ENCODE measurements around the gene VSIG2. TPM values are rescaled to one million over a fixed set of nuclear protein-coding genes. Genes with fewer than 3 reads are reported as not detected.

Gene VSIG2
- total RNA-seq, 6 donors from 2014 or later: 32.5 to 55.3 (median 40.2) TPM

- H3K36me3 ChIP-seq: peaks cover 0 to 3% (median 0%) of the 10 kb centered on the region in 4 donors
- peak overlapping the region in 2 of 4 donors; percentile 80 to 84 for H3K27ac ChIP-seq
- H3K27me3 ChIP-seq: no peaks in the 10 kb centered on the region
- H3K4me3 ChIP-seq: peak overlapping the region in 2 of 4 donors; percentile 51 to 67
- H3K4me1 ChIP-seq: peaks cover 41 to 59% (median 53%) of the 10 kb centered on the region in 4 donors
- TF ChIP-seq POLR2AphosphoS5 (IDR thresholded peaks at IDR 0.05): no peak
- no peak for TF ChIP-seq POLR2A (IDR thresholded peaks at IDR 0.05)
- TF ChIP-seq EP300 (IDR thresholded peaks at IDR 0.05): no peak
- TF ChIP-seq, protein P1, sequence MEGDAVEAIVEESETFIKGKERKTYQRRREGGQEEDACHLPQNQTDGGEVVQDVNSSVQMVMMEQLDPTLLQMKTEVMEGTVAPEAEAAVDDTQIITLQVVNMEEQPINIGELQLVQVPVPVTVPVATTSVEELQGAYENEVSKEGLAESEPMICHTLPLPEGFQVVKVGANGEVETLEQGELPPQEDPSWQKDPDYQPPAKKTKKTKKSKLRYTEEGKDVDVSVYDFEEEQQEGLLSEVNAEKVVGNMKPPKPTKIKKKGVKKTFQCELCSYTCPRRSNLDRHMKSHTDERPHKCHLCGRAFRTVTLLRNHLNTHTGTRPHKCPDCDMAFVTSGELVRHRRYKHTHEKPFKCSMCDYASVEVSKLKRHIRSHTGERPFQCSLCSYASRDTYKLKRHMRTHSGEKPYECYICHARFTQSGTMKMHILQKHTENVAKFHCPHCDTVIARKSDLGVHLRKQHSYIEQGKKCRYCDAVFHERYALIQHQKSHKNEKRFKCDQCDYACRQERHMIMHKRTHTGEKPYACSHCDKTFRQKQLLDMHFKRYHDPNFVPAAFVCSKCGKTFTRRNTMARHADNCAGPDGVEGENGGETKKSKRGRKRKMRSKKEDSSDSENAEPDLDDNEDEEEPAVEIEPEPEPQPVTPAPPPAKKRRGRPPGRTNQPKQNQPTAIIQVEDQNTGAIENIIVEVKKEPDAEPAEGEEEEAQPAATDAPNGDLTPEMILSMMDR (IDR thresholded peaks at IDR 0.05): no peak
- 72 to 78% methylated on average over 40 to 44 of the region's 44 CpGs for WGBS, 2 donors
- DNase-seq (peak in 1 of 2 donors; percentile 84), ATAC-seq (ENCODE audit: low FRiP score in 2 of 2) (no peak)
- H3K9me3 ChIP-seq: no peaks in the 10 kb centered on the region
Measured at GRCh38 chr11:124745270-124745834, 6.7 kb downstream of the VSIG2 start.

DNA sequence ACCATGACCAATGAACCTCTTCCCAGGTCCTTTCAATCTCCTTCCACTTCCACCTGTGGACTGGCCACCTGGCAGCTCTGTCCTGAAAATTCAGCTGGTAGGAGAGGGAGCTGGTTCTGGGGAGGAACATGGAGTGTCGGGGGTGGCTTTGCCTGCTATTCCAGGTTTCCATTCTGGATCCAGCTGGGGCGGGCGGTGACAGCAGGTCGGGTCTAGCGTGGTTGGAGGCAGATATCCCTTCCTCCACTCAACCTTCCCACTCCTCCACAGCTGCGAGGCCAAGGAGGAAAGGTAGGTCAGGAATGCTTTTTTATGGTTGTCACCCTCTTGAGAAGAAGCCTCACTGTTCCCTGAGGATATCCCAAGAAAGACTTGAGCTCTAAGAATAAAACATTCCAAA lies 9.0 kb downstream of the VSIG2 start:
- H3K27ac ChIP-seq: no peak overlapping the region
- no peak for ATAC-seq (ENCODE audit: low FRiP score in 2 of 2)
- DNase-seq: no peak
- WGBS, 2 donors: 81 to 90% methylated on average over 6 of the region's 6 CpGs
- no peak overlapping the region for H3K4me3 ChIP-seq
- H3K27me3 ChIP-seq: no peaks in the 10 kb centered on the region
- no peaks in the 10 kb centered on the region for H3K9me3 ChIP-seq
- TF ChIP-seq POLR2A (IDR thresholded peaks at IDR 0.05): no peak
- TF ChIP-seq POLR2AphosphoS5 (IDR thresholded peaks at IDR 0.05): no peak
- TF ChIP-seq, protein P1 (IDR thresholded peaks at IDR 0.05): no peak
- TF ChIP-seq EP300 (IDR thresholded peaks at IDR 0.05): no peak
- peaks cover 31 to 56% (median 43%) of the 10 kb centered on the region in 4 donors for H3K4me1 ChIP-seq
- no peaks in the 10 kb centered on the region for H3K36me3 ChIP-seq

DNA sequence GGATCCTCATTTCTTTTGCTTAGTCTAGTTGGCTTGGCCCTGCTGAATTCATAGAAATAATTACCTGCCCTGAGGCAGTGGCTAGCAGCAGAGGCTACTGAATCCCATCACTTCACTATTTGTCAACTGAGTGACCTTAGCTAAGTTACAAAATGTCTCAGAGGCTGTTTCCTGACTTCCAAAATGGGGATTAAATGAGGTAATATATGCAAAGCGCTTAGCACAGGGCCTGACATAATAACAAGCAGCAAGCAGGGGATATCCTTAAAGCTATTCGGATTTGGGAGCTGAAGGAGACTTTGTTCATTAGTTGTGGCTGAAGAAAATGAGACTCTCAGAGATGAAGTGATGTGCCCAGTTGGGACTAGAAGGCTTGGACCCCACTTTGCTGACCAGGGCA lies 9.5 kb downstream of the VSIG2 start:
- Histone ChIP-seq H3K4me3 (no peak overlapping the region), H3K27me3 (no peaks in the 10 kb centered on the region), H3K9me3 (no peaks in the 10 kb centered on the region), H3K4me1 (peaks cover 27 to 51% (median 38%) of the 10 kb centered on the region in 4 donors), H3K27ac (no peak overlapping the region), H3K36me3 (no peaks in the 10 kb centered on the region)
- ATAC-seq (ENCODE audit: low FRiP score in 2 of 2) (no peak), DNase-seq (no peak)
- 89 to 91% methylated on average over 2 of the region's 2 CpGs for WGBS, 2 donors
- TF ChIP-seq POLR2A (IDR thresholded peaks at IDR 0.05) (no peak), EP300 (IDR thresholded peaks at IDR 0.05) (no peak), POLR2AphosphoS5 (IDR thresholded peaks at IDR 0.05) (no peak)
- TF ChIP-seq, protein P1 (IDR thresholded peaks at IDR 0.05): no peak

- Histone ChIP-seq H3K27ac (peak overlapping the region; percentile 47 to 78 (median 66)), H3K36me3 (no peaks in the 10 kb centered on the region), H3K27me3 (no peaks in the 10 kb centered on the region), H3K9me3 (no peaks in the 10 kb centered on the region), H3K4me1 (peaks cover 10 to 29% (median 19%) of the 10 kb centered on the region in 4 donors), H3K4me3 (peak overlapping the region; percentile 62 to 82 (median 76))
- TF ChIP-seq POLR2AphosphoS5 (IDR thresholded peaks at IDR 0.05): no peak
- TF ChIP-seq, protein P1 (IDR thresholded peaks at IDR 0.05): peak; percentile 66 to 85 (median 72)
- 2 to 3% methylated on average over 23 to 27 of the region's 37 CpGs for WGBS, 2 donors
- ATAC-seq (ENCODE audit: low FRiP score in 2 of 2) (peak; percentile 58 to 73), DNase-seq (peak; percentile 65 to 87)
Measured at GRCh38 chr11:124740277-124740882, 11.7 kb downstream of the VSIG2 start.

All from upper lobe of left lung (tissue), 6 donors.